OCI-LY3 (cell line): ENCODE results near the gene GON7.
"Not testable (repeated sequence)": the region's sequence is repeated elsewhere in the genome, so short reads cannot be mapped to it uniquely, and the experiment has no call there.

Source experiments
- EZH2phosphoT487 ChIP-seq: fragments of 200-600 bp; shearing (Covaris generic); IDR thresholded peaks from 2 replicates; pipeline ENCODE4 v1.6.1; 2018; ENCODE audit warnings: antibody characterized with exemption, mixed run types, low read depth
- TF ChIP-seq, protein P1 (sequence below): fragments of 200-600, 300-600 bp; sonication (generic); IDR thresholded peaks from 2 replicates; pipeline ENCODE4 v1.5.1; 2014; ENCODE audit warnings: antibody characterized with exemption, low read length, low read depth

DNA sequence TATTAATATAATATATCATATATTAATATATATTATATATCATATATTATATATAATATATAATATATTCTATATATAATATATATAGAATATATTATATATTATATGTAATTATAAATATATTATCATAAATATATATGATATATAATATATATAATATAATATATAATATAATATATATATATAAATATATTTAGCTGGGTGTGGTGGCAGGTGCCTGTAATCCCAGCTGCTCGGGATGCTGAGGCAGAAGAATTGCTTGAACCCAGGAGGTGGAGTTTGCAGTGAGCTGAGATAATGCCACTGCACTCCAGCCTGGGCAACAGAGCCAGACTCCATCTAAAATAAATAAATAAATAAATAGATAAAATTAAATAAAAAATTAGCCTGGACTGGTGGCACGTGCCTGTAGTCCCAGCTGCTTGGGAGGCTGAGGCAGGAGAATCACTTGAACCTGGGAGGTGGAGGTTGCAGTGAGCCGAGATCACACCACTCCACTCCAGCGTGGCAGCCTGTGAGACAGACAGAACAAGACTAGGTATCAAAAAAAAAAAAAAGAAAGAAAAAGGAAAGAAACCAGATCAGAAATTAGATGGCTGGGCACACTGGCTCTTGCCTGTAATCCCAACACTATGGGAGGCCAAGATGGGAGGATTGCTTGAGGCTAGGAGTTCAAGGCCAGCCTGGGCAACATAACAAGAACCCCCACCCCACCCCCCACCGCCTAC, 47.1 kb downstream of the GON7 start:
- TF ChIP-seq, protein P1, sequence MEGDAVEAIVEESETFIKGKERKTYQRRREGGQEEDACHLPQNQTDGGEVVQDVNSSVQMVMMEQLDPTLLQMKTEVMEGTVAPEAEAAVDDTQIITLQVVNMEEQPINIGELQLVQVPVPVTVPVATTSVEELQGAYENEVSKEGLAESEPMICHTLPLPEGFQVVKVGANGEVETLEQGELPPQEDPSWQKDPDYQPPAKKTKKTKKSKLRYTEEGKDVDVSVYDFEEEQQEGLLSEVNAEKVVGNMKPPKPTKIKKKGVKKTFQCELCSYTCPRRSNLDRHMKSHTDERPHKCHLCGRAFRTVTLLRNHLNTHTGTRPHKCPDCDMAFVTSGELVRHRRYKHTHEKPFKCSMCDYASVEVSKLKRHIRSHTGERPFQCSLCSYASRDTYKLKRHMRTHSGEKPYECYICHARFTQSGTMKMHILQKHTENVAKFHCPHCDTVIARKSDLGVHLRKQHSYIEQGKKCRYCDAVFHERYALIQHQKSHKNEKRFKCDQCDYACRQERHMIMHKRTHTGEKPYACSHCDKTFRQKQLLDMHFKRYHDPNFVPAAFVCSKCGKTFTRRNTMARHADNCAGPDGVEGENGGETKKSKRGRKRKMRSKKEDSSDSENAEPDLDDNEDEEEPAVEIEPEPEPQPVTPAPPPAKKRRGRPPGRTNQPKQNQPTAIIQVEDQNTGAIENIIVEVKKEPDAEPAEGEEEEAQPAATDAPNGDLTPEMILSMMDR = not testable (repeated sequence)
- TF ChIP-seq EZH2phosphoT487 = not testable (repeated sequence)
